ENCODE measurements around the gene SORBS2. TPM values are rescaled to one million over a fixed set of nuclear protein-coding genes. Genes with fewer than 3 reads are reported as not detected.
A peak's percentile ranks its signal among the peaks of the same experiment; 100 is the strongest.
"Not testable (repeated sequence)": the region's sequence is repeated elsewhere in the genome, so short reads cannot be mapped to it uniquely, and the experiment has no call there.

SORBS2 gene
- total RNA-seq, 1 donor: 1.7 TPM

DNA sequence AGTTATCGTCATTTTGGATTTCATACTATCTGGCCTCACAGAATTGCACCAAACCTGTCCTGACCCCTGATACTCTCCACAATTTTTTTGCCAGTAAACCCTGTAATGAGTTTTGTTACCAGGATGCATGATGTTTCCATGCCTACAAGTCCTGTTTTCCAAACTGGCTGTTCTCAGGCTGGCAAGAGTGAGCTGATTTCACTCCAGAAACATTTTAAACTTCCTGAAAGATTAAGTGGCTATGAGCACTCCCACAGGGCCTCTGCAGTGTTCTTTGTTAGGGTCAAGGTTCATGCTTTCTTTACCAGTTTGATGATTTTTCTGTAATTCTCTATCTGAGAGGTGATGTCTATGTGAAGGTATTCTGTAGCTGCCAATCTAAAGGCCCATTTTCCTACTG, 245.0 kb downstream of the SORBS2 start:
- TF ChIP-seq, protein P1, sequence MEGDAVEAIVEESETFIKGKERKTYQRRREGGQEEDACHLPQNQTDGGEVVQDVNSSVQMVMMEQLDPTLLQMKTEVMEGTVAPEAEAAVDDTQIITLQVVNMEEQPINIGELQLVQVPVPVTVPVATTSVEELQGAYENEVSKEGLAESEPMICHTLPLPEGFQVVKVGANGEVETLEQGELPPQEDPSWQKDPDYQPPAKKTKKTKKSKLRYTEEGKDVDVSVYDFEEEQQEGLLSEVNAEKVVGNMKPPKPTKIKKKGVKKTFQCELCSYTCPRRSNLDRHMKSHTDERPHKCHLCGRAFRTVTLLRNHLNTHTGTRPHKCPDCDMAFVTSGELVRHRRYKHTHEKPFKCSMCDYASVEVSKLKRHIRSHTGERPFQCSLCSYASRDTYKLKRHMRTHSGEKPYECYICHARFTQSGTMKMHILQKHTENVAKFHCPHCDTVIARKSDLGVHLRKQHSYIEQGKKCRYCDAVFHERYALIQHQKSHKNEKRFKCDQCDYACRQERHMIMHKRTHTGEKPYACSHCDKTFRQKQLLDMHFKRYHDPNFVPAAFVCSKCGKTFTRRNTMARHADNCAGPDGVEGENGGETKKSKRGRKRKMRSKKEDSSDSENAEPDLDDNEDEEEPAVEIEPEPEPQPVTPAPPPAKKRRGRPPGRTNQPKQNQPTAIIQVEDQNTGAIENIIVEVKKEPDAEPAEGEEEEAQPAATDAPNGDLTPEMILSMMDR (IDR thresholded peaks at IDR 0.05; ENCODE audit: insufficient read depth, low read depth, low read length): no peak
- no peak overlapping the region for H3K4me3 ChIP-seq (ENCODE audit: low read depth, low read length)
- DNase-seq (ENCODE audit: low read depth): peak; percentile 95

DNA sequence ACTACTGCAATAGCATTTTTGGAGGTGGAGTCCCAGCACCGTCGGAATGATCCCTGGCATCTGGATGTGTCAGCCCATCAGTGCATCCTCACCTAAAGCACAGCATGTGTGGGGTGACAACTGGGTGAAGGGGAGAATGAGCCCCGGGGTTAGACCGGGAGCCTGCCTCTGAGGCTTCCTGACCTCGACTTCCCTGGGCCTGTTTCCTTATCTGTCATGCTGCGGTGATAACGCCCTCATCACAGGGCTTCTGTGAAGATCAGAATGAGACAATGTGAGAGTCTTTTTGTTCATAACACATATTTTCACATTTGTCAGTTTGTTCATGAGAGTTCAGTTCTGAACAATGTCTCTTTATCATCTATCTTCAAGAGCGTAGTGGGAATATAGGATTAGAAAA, 245.6 kb downstream of the SORBS2 start:
- no peak overlapping the region for H3K4me3 ChIP-seq (ENCODE audit: low read depth, low read length)
- TF ChIP-seq, protein P1 (IDR thresholded peaks at IDR 0.05; ENCODE audit: insufficient read depth, low read depth, low read length): no peak
- DNase-seq (ENCODE audit: low read depth): peak; percentile 34

DNA sequence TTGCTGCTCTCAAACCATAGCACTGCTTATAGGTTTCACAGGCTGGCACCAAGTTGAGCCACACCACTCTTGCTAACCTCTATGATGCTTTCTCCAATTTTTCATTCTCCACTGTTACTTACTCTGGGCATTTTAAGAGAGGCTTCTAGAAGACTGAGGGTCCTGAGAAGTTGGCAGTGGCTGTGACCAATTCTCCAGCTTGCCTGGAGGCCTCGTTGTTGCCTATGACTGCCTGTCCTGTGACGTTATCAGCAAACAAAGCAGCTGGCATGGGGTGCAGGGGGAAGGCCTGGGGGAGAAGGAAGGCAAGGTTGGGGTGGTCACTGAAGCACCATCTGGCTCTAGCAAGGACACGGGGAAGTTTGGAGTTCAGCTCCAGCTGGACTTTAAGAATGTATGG, 246.3 kb downstream of the SORBS2 start:
- TF ChIP-seq, protein P1 (IDR thresholded peaks at IDR 0.05; ENCODE audit: insufficient read depth, low read depth, low read length): no peak
- DNase-seq (ENCODE audit: low read depth): no peak
- H3K4me3 ChIP-seq (ENCODE audit: low read depth, low read length): no peak overlapping the region

DNA sequence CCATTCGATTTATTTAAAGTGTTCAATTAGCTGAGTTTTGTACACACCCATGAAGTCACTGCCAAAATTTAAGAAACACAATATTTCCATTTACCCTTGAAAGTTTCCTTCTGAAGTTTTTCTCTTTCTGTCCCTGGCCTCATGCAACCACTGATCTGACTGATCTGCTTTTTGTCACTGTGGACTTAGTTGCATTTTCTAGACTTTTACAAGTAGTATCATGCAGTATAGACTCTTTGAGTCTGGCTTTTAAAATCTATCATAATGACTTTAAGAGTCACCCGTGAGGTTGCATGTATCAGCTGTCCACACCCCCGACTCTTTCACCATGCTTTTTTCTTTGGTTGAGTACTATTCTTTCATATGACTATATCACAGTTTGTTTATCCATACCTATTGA, 247.6 kb downstream of the SORBS2 start:
- TF ChIP-seq, protein P1 (IDR thresholded peaks at IDR 0.05; ENCODE audit: insufficient read depth, low read depth, low read length): no peak
- no peak for DNase-seq (ENCODE audit: low read depth)
- H3K4me3 ChIP-seq (ENCODE audit: low read depth, low read length): no peak overlapping the region

DNA sequence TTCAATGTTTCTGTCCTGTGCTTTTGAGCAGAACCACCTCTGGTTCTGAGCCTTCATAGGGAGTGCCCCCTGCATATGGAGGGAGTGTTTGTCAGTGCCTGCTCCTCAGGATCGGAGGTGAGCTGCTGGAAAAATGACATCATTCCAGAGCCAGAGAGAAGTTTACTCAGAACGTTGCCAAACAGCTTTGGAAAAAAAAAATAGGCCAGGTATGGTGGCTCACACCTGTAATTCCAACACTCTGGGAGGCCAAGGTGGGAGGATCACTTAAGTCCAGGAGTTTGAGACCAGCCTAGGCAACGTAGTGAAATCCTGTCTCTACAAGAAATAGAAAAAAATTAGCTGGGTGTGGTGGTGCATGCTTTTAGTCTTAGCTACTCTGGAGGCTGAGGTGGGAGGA, 249.5 kb downstream of the SORBS2 start:
- TF ChIP-seq, protein P1 (IDR thresholded peaks at IDR 0.05; ENCODE audit: insufficient read depth, low read depth, low read length): no peak
- DNase-seq (ENCODE audit: low read depth): no peak
- H3K4me3 ChIP-seq (ENCODE audit: low read depth, low read length): no peak overlapping the region

DNA sequence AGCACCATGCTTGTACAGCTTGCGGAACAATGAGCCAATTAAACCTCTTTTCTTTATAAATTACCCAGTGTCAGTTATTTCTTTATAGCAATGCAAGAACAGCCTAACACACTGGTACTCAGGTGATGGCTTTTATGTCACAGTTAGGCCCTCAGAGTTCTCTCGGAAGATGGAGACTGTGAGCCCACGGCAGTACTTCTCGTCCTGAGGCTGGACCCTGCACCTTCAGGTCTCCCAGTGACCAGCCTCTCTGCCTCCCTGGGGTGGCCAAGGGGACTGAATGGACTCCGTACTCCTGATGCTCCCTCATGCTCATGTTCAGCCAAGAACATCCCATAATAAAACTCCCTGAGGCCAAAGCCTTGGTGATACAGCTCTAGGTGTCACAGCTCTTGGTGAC, 251.7 kb downstream of the SORBS2 start:
- H3K4me3 ChIP-seq (ENCODE audit: low read depth, low read length): no peak overlapping the region
- TF ChIP-seq, protein P1 (IDR thresholded peaks at IDR 0.05; ENCODE audit: insufficient read depth, low read depth, low read length): no peak
- no peak for DNase-seq (ENCODE audit: low read depth)

DNA sequence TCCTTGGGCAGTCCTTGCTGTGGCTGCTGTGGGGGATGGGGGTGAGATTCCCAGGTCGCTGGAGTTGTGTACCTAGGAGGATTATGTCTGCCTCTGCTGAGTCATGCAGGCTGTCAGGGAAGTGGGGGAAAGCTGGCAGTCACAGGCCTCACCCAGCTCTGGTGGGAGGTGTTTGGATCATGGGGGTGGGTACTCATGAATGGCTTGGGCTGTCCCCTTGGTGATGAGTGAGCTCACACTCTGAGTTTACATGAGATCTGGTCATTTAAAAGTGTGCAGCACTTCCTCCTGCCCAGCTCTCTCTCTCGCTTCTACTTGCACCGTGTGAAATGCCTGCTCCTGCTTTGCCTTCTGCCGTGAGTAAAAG, 252.1 kb downstream of the SORBS2 start:
- peak; percentile 77 for DNase-seq (ENCODE audit: low read depth)
- TF ChIP-seq, protein P1 (IDR thresholded peaks at IDR 0.05; ENCODE audit: insufficient read depth, low read depth, low read length): no peak

DNA sequence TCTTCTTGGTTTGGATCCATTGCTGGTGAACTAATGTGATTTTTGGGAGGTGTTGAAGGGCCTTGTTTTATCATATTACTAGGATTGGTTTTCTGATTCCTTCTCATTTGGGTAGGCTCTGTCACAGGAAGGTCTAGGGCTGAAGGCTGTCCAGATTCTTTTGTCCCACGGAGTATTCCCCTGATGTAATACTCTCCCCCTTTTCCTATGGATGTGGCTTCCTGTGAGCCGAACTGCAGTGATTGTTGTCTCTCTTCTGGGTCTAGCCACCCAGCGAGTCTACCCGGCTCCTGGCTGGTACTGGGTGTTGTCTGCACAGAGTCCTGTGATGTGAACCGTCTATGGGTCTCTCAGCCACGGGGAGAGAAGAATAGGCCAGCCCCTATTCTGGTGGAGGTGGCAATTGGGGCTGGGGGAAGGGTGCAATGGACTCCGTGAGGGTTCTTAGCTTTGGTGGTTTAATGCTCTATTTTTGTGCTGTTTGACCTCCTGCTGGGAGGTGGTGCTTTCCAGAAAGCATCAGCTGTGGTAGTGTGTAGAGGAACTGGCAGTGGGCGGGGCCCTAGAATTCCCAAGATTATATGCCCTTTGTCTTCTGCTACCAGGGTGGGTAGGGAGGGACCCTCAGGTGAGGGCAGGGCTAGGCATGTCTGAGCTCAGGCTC, 252.6 kb downstream of the SORBS2 start:
- not testable (repeated sequence) for H3K4me3 ChIP-seq (ENCODE audit: low read depth, low read length); DNase-seq (ENCODE audit: low read depth)

More for the DNA sequence above, 252.1 kb downstream of the SORBS2 start:
- H3K4me3 ChIP-seq (ENCODE audit: low read depth, low read length): no peak overlapping the region

Measured in fibroblast of villous mesenchyme (primary cell).